H1 (cell line): ENCODE measurements around the gene VCP. TPM values are rescaled to one million over a fixed set of nuclear protein-coding genes. Genes with fewer than 3 reads are reported as not detected.

ENCODE experiments used
- CTCF ChIA-PET: fragments of 300-600 bp; sonication (Branson Sonifier 250); formaldehyde crosslinking; loops from one replicate; lab custom pipeline; 2021; ENCODE audit not compliant: partially characterized antibody; lab: Charles Lee
- POLR2A ChIA-PET: fragments of 300-600 bp; sonication (Branson Sonifier 250); formaldehyde crosslinking; loops from one replicate; lab custom pipeline; 2021; ENCODE audit warnings: inconsistent platforms; ENCODE audit not compliant: partially characterized antibody; lab: Charles Lee
- DNase-seq, 2 experiments: peaks; one replicate each; pipeline versions ENCODE4 v3.0.0 to v3.0.0-alpha.2; 2010 to 2022; ENCODE audit warnings: low spot score in 2 of 2, low read depth in 1 of 2, mixed read lengths in 1 of 2
- FAIRE-seq: peaks from 2 replicates; lab custom pipeline; 2011; peaks lifted over from hg19 to GRCh38; lab: Jason Lieb, UNC
- H2AFZ ChIP-seq: 2 replicates; pipeline ENCODE4 v1.8.1; 2012; ENCODE audit warnings: low read length, inconsistent platforms
- H2AK5ac ChIP-seq: 2 replicates; pipeline ENCODE4 v1.6.1; 2013; ENCODE audit warnings: low read depth, low read length
- H2BK120ac ChIP-seq: replicated peaks from 2 replicates; pipeline ENCODE3; 2013; ENCODE audit warnings: low read depth, low read length, inconsistent platforms
- H2BK12ac ChIP-seq: 2 replicates; pipeline ENCODE4 v1.6.1; 2013; ENCODE audit warnings: low read depth, low read length
- H2BK15ac ChIP-seq: 2 replicates; pipeline ENCODE4 v1.6.1; 2013; ENCODE audit warnings: low read length
- H2BK20ac ChIP-seq: 2 replicates; pipeline ENCODE4 v1.6.1; 2013; ENCODE audit warnings: low read length
- H2BK5ac ChIP-seq: 2 replicates; pipeline ENCODE4 v1.6.1; 2013; ENCODE audit warnings: low read depth, low read length
- H3K14ac ChIP-seq: 2 replicates; pipeline ENCODE4 v1.6.1; 2013; ENCODE audit warnings: inconsistent platforms; ENCODE audit not compliant: insufficient read length
- H3K18ac ChIP-seq: 2 replicates; pipeline ENCODE4 v1.6.1; 2013; ENCODE audit warnings: low read length; ENCODE audit errors: extremely low read depth
- H3K23ac ChIP-seq: 2 replicates; pipeline ENCODE4 v1.6.1; 2013; ENCODE audit warnings: inconsistent platforms; ENCODE audit not compliant: insufficient read length
- H3K23me2 ChIP-seq: 2 replicates; pipeline ENCODE4 v1.6.1; 2013; ENCODE audit warnings: low read depth, low read length
- H3K27ac ChIP-seq: 2 replicates; pipeline ENCODE4 v1.6.1; 2011; ENCODE audit warnings: low read depth, low read length, inconsistent platforms
- H3K27me3 ChIP-seq, 4 experiments: replicated peaks in 1 of 4; 1 replicate in 1 of 4; 2 replicates in 3 of 4; pipeline versions ENCODE4 v1.6.1 to v1.8.1; 2011 to 2013; ENCODE audit warnings: low read length in 3 of 4, mild to moderate bottlenecking in 3 of 4, inconsistent platforms in 2 of 4, mixed read lengths in 2 of 4, moderate library complexity in 1 of 4; ENCODE audit not compliant: control insufficient read depth in 3 of 4, insufficient read depth in 3 of 4; ENCODE audit errors: extremely low read depth in 1 of 4
- H3K36me3 ChIP-seq, 4 experiments: 2 replicates each; pipeline versions ENCODE4 v1.6.1 to v1.8.1; 2011 to 2013; ENCODE audit warnings: mild to moderate bottlenecking in 4 of 4, low read length in 3 of 4, moderate library complexity in 2 of 4, control low read depth in 1 of 4, inconsistent platforms in 1 of 4; ENCODE audit not compliant: insufficient read depth in 4 of 4, control insufficient read depth in 2 of 4
- H3K4ac ChIP-seq: replicated peaks from 2 replicates; pipeline ENCODE3; 2013; ENCODE audit warnings: low read length, low read depth, mixed read lengths, inconsistent platforms; ENCODE audit not compliant: insufficient read length
- H3K4me1 ChIP-seq, 4 experiments: replicated peaks in 1 of 4; 1 replicate in 1 of 4; 2 replicates in 3 of 4; pipeline versions ENCODE4 v1.6.1 to v1.8.1; 2011 to 2013; ENCODE audit warnings: low read length in 3 of 4, inconsistent platforms in 2 of 4, mixed read lengths in 1 of 4; ENCODE audit not compliant: insufficient read depth in 4 of 4, control insufficient read depth in 3 of 4
- H3K4me2 ChIP-seq, 2 experiments: 2 replicates each; pipeline versions ENCODE4 v1.6.1 to v1.8.1; 2011 to 2013; ENCODE audit warnings: low read depth in 2 of 2, low read length in 2 of 2, control low read depth in 1 of 2, inconsistent platforms in 1 of 2, mild to moderate bottlenecking in 1 of 2; ENCODE audit not compliant: insufficient read depth in 1 of 2
- H3K4me3 ChIP-seq, 4 experiments: fragments of 200-600, 300-600 bp in 1 of 4; sonication (generic), shearing (Covaris generic), sonication (Bioruptor Twin) in 1 of 4; 2 replicates each; pipeline versions ENCODE4 v1.5.1 to v1.8.1; 2011 to 2016; ENCODE audit warnings: low read length in 4 of 4, low read depth in 3 of 4, control low read depth in 2 of 4, inconsistent platforms in 2 of 4, mild to moderate bottlenecking in 2 of 4, mixed read lengths in 1 of 4, moderate library complexity in 1 of 4; ENCODE audit not compliant: insufficient read depth in 2 of 4; ENCODE audit errors: extremely low read depth in 1 of 4
- H3K56ac ChIP-seq: replicated peaks from 2 replicates; pipeline ENCODE3; 2013; ENCODE audit warnings: low read depth, mild to moderate bottlenecking, mixed read lengths, low read length, inconsistent platforms; ENCODE audit not compliant: insufficient read length
- H3K79me1 ChIP-seq: 2 replicates; pipeline ENCODE4 v1.6.1; 2013; ENCODE audit warnings: low read depth, low read length, control low read depth
- H3K79me2 ChIP-seq, 2 experiments: 2 replicates each; pipeline versions ENCODE4 v1.6.1 to v1.8.1; 2012 to 2013; ENCODE audit warnings: low read length in 2 of 2, mild to moderate bottlenecking in 2 of 2, inconsistent platforms in 1 of 2; ENCODE audit not compliant: insufficient read depth in 2 of 2, control insufficient read depth in 1 of 2
- H3K9ac ChIP-seq, 4 experiments: replicated peaks in 1 of 4; 1 replicate in 1 of 4; 2 replicates in 3 of 4; pipeline versions ENCODE4 v1.6.1 to v1.8.1; 2011 to 2013; ENCODE audit warnings: low read depth in 3 of 4, low read length in 3 of 4, control low read depth in 2 of 4, mild to moderate bottlenecking in 2 of 4, moderate library complexity in 2 of 4, inconsistent platforms in 1 of 4; ENCODE audit errors: extremely low read depth in 1 of 4
- H3K9me3 ChIP-seq, 2 experiments: 2 replicates each; pipeline versions ENCODE4 v1.6.1 to v1.8.1; 2012 to 2013; ENCODE audit warnings: mild to moderate bottlenecking in 2 of 2, moderate library complexity in 2 of 2, control low read depth in 1 of 2, inconsistent platforms in 1 of 2, low read depth in 1 of 2, low read length in 1 of 2, mixed read lengths in 1 of 2; ENCODE audit not compliant: insufficient read depth in 2 of 2
- H4K20me1 ChIP-seq, 2 experiments: replicated peaks in 1 of 2; 2 replicates each; pipeline versions ENCODE3 to v1.8.1; 2011 to 2013; ENCODE audit warnings: inconsistent platforms in 2 of 2, low read length in 2 of 2, mild to moderate bottlenecking in 1 of 2; ENCODE audit not compliant: insufficient read depth in 2 of 2, control insufficient read depth in 1 of 2
- H4K5ac ChIP-seq: 2 replicates; pipeline ENCODE4 v1.6.1; 2013; ENCODE audit warnings: low read length, low read depth, mixed read lengths, inconsistent platforms; ENCODE audit not compliant: insufficient read length
- H4K8ac ChIP-seq: 2 replicates; pipeline ENCODE4 v1.8.0; 2013; ENCODE audit warnings: mild to moderate bottlenecking, moderate library complexity, low read length, inconsistent platforms; ENCODE audit not compliant: insufficient read depth; ENCODE audit errors: extremely low read depth
- H4K91ac ChIP-seq: replicated peaks from 2 replicates; pipeline ENCODE3; 2013; ENCODE audit warnings: low read length, mixed read lengths, inconsistent platforms; ENCODE audit not compliant: insufficient read length
- EGR1 ChIP-seq: IDR thresholded peaks from 2 replicates; pipeline ENCODE4 v1.6.1; 2011; ENCODE audit warnings: low read depth, low read length, borderline replicate concordance
- EZH2 ChIP-seq: fragments of 200-600 bp; sonication (generic); IDR thresholded peaks from 2 replicates; pipeline ENCODE4 v1.7.1; 2012; ENCODE audit warnings: low read depth, mild to moderate bottlenecking, moderate library complexity, low read length, inconsistent platforms; ENCODE audit not compliant: severe bottlenecking
- FOSL1 ChIP-seq: IDR thresholded peaks from 2 replicates; pipeline ENCODE4 v1.6.1; 2011; ENCODE audit warnings: mild to moderate bottlenecking, low read depth, low read length, moderate library complexity; ENCODE audit not compliant: insufficient read depth
- JUN ChIP-seq: IDR thresholded peaks from 2 replicates; pipeline ENCODE4 v1.6.1; 2011; ENCODE audit warnings: low read depth, mild to moderate bottlenecking, improper control_type of control experiment, low read length
- MAX ChIP-seq: IDR thresholded peaks from 2 replicates; pipeline ENCODE4 v1.6.1; 2012; ENCODE audit warnings: inconsistent platforms
- POU5F1 ChIP-seq: IDR thresholded peaks from 2 replicates; pipeline ENCODE4 v1.6.1; 2011; ENCODE audit warnings: low read depth, mild to moderate bottlenecking, low read length, moderate library complexity
- SP2 ChIP-seq: IDR thresholded peaks from 2 replicates; pipeline ENCODE4 v1.6.1; 2012; ENCODE audit warnings: mild to moderate bottlenecking, low read length, inconsistent platforms
- SRF ChIP-seq: IDR thresholded peaks from 2 replicates; pipeline ENCODE4 v1.6.1; 2011; ENCODE audit warnings: mild to moderate bottlenecking, low read depth, low read length, moderate library complexity
- TAF7 ChIP-seq: optimal IDR thresholded peaks from 2 replicates; pipeline ENCODE3; 2011; ENCODE audit warnings: low read depth, mild to moderate bottlenecking, inconsistent platforms, low read length, moderate library complexity, borderline replicate concordance
- TCF12 ChIP-seq: IDR thresholded peaks from 2 replicates; pipeline ENCODE4 v1.6.1; 2011; ENCODE audit warnings: low read depth, mild to moderate bottlenecking, low read length
- USF2 ChIP-seq: IDR thresholded peaks from 2 replicates; pipeline ENCODE4 v1.6.1; 2011; ENCODE audit warnings: low read length, improper control_type of control experiment
- ZNF274 ChIP-seq: IDR thresholded peaks from 2 replicates; pipeline ENCODE4 v1.7.0; 2012; ENCODE audit warnings: low read length, borderline replicate concordance; ENCODE audit errors: extremely low read depth
- WGBS, 2 experiments: shearing (Covaris generic) in 1 of 2; methylation state at CpG; one replicate each; pipeline versions ENCODE4 v1.1.6 to v1.1.7; 2013 to 2015; ENCODE audit warnings: low lambda C conversion rate in 2 of 2, mixed read lengths in 2 of 2, inconsistent platforms in 1 of 2, low coverage in 1 of 2, missing lambda C conversion rate in 1 of 2; ENCODE audit not compliant: insufficient replicate concordance in 2 of 2, insufficient coverage in 1 of 2, insufficient read length in 1 of 2; ENCODE audit errors: extremely low coverage in 1 of 2, missing lambda C conversion rate in 1 of 2; 5-methylcytosine and 5-hydroxymethylcytosine counted together
- polyA plus RNA-seq, 7 experiments: library from polyadenylated mRNA; depleted of rRNA in 3 of 7; stranded (reverse) in 5 of 7; unstranded in 2 of 7; fragments of >200 nt in 5 of 7; fragments of 200-250 nt in 2 of 7; gene quantifications; 1 replicate in 5 of 7; 2 replicates in 1 of 7; 4 replicates in 1 of 7; pipeline versions ENCODE4 v1.2.1 to v1.2.3, GENCODE V29; 2011 to 2013; ENCODE audit warnings: missing spikeins in 2 of 7, mixed read lengths in 2 of 7
- total RNA-seq: library from RNA; stranded (reverse); fragmentation: NEBNext Ultra II Directional; extraction: Animal tissue kit (Norgen Biotek cat#: 25700); gene quantifications from 2 replicates; pipeline ENCODE4 v1.2.1, GENCODE V29; 2021

The VCP gene
- total and polyA plus RNA-seq, 2 of the 8 experiments (the other 6 are each of a cell fraction or from before 2014, with no cell fraction given), result 173 to 375 TPM

DNA sequence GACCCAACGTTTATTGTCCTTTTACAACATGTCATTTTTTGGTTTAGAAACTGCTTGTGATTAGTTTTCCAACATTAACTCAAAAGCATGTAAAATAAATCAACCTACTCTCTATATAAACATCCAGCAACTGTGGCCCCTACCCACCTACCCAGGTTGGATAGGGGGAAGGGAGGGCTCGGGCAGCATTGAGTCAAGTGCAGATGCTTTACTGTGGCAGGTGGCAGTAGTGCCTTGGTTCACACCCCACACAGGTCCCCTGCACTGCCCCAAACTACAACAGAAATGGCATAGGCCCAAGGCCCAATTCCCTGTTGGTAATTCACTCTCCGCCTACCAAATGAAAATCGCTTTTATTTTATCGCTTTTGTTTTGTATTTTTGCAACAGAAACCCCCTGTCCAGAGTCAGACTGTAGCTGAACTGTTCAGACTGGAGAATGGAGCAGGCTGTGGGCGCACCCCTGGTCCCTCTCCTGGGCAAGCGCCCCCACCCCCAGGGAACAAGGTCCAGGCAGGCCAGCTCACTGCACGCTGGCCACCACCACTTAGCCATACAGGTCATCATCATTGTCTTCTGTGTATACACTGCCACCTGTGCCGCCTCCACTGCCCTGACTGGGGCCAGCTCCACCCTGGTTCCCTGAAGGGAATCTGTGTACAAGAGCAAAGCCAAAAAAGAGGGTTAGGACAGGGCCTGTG lies 15.7 kb downstream of the VCP start:
- H3K79me2 ChIP-seq, result no peaks in the 10 kb centered on the region
- H3K9ac ChIP-seq, result no peak overlapping the region
- no peaks in the 10 kb centered on the region for H3K23me2 ChIP-seq
- FAIRE-seq (no peak), DNase-seq (no peak)
- H2BK20ac ChIP-seq, result no peak overlapping the region
- H2BK5ac ChIP-seq, result no peak overlapping the region
- H3K4me2 ChIP-seq, result no peak overlapping the region
- no peak overlapping the region for H4K5ac ChIP-seq
- no peak overlapping the region for H3K14ac ChIP-seq
- no peak overlapping the region for H4K91ac ChIP-seq
- no peaks in the 10 kb centered on the region; the same call in 1 of the 2 replicates for H3K79me1 ChIP-seq
- H2BK15ac ChIP-seq, result no peak overlapping the region
- H3K4me1 ChIP-seq, result no peaks in the 10 kb centered on the region
- no peak overlapping the region for H3K4me3 ChIP-seq
- H3K36me3 ChIP-seq, result peaks cover 52 to 71% (median 64%) of the 10 kb centered on the region in 4 experiments
- H4K20me1 ChIP-seq, result peaks cover 5 to 15% of the 10 kb centered on the region in 2 experiments
- no peak overlapping the region for H3K27ac ChIP-seq
- no peak overlapping the region for H4K8ac ChIP-seq
- H3K23ac ChIP-seq, result no peak overlapping the region
- H3K9me3 ChIP-seq, result no peaks in the 10 kb centered on the region; a peak in 1 of 4 replicates
- H3K27me3 ChIP-seq, result no peaks in the 10 kb centered on the region
- no peak overlapping the region for H2BK12ac ChIP-seq
- POLR2A ChIA-PET, result interaction anchor here (0.8 to 5.2 kb wide), 4 partner anchors 12 to 30 kb away, joined by 4 to 43 read pairs (median 5); partner anchors contain the start of gene VCP
- no peak overlapping the region for H2AK5ac ChIP-seq
- H2BK120ac ChIP-seq, result no peak overlapping the region
- H3K56ac ChIP-seq, result no peak overlapping the region
- H2AFZ ChIP-seq, result no peak overlapping the region
- WGBS, 2 experiments, result 89% methylated on average over 9 of the region's 9 CpGs; no CpG with 5 or more reads in 1 of the 2 experiments
- CTCF ChIA-PET, result interaction anchor here (0.9 to 1.3 kb wide), 3 partner anchors 12 to 157 kb away, joined by 3 read pairs; no protein-coding TSS in a partner anchor
- H3K18ac ChIP-seq, result no peak overlapping the region
- H3K4ac ChIP-seq, result no peak overlapping the region
- TF ChIP-seq TAF7 (no peak), EZH2 (no peak), USF2 (no peak), JUN (no peak), EGR1 (no peak), SP2 (no peak), MAX (no peak), FOSL1 (no peak), POU5F1 (no peak), TCF12 (no peak), SRF (no peak), ZNF274 (no peak)
